HL-60 (cell line): ENCODE data around the gene PSMB7.
A peak's percentile ranks its signal among the peaks of the same experiment; 100 is the strongest.

Source experiments
- DNase-seq, 2 experiments: peaks; one replicate each; pipeline ENCODE4 v3.0.0-alpha.2; 2010 to 2020; ENCODE audit warnings: low read depth in 1 of 2, low spot score in 1 of 2
- H3K27ac ChIP-seq: fragments of 250-450 bp; sonication (Bioruptor Pico); replicated peaks from 2 replicates; pipeline ENCODE4 v1.5.1; 2020; ENCODE audit warnings: mild to moderate bottlenecking, moderate library complexity
- H3K27me3 ChIP-seq: fragments of 250-450 bp; sonication (Bioruptor Pico); 2 replicates; pipeline ENCODE4 v1.5.1; 2021; ENCODE audit warnings: mild to moderate bottlenecking, moderate library complexity; ENCODE audit not compliant: insufficient read depth, poor library complexity, severe bottlenecking
- H3K4me3 ChIP-seq: replicated peaks from 2 replicates; pipeline ENCODE4 v1.5.1; 2011; ENCODE audit warnings: mild to moderate bottlenecking, control low read depth, low read length; ENCODE audit not compliant: insufficient read depth
- GABPA ChIP-seq: IDR thresholded peaks from 2 replicates; pipeline ENCODE4 v1.6.1; 2012; ENCODE audit warnings: low read depth
- POLR2AphosphoS5 ChIP-seq: IDR thresholded peaks from 2 replicates; pipeline ENCODE4 v1.6.1; 2012; ENCODE audit warnings: low read depth
- SPI1 ChIP-seq: IDR thresholded peaks from 2 replicates; pipeline ENCODE4 v1.6.1; 2012; ENCODE audit warnings: low read depth, mild to moderate bottlenecking, borderline replicate concordance
- TF ChIP-seq, protein P1 (sequence below): IDR thresholded peaks from 2 replicates; pipeline ENCODE4 v1.6.1; 2012; ENCODE audit warnings: low read depth; ENCODE audit not compliant: insufficient replicate concordance
- TF ChIP-seq, protein P2 (sequence below): IDR thresholded peaks from one replicate; pipeline ENCODE4 v1.5.1; 2011; ENCODE audit warnings: low read length, control low read depth, inconsistent platforms; ENCODE audit not compliant: insufficient read depth

Gene PSMB7

DNA sequence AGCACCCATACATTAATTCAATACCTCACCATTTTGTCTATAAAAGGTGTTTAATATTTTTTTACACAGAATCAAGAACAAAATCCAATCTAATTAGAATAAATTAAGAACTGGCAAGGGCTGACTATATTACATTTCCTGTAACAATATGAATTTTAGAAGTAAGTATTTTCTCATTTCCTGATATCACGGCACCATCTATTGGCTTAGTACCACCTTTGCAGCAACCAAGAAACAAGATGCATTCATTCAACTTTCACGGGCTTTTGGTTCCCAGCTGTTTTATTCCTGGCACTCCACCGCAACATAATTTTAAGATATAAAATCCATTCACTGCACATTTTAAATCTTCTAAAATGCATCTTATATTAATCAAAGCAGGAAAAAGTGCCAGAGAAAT is 20.6 kb downstream of the PSMB7 start:
- Histone ChIP-seq H3K27me3 (no peaks in the 10 kb centered on the region), H3K4me3 (no peak overlapping the region), H3K27ac (peak overlapping the region; percentile 98)
- DNase-seq: no peak
- TF ChIP-seq POLR2AphosphoS5 (no peak), SPI1 (no peak; the same call in 1 of the 2 replicates), GABPA (no peak)
- TF ChIP-seq, protein P1, sequence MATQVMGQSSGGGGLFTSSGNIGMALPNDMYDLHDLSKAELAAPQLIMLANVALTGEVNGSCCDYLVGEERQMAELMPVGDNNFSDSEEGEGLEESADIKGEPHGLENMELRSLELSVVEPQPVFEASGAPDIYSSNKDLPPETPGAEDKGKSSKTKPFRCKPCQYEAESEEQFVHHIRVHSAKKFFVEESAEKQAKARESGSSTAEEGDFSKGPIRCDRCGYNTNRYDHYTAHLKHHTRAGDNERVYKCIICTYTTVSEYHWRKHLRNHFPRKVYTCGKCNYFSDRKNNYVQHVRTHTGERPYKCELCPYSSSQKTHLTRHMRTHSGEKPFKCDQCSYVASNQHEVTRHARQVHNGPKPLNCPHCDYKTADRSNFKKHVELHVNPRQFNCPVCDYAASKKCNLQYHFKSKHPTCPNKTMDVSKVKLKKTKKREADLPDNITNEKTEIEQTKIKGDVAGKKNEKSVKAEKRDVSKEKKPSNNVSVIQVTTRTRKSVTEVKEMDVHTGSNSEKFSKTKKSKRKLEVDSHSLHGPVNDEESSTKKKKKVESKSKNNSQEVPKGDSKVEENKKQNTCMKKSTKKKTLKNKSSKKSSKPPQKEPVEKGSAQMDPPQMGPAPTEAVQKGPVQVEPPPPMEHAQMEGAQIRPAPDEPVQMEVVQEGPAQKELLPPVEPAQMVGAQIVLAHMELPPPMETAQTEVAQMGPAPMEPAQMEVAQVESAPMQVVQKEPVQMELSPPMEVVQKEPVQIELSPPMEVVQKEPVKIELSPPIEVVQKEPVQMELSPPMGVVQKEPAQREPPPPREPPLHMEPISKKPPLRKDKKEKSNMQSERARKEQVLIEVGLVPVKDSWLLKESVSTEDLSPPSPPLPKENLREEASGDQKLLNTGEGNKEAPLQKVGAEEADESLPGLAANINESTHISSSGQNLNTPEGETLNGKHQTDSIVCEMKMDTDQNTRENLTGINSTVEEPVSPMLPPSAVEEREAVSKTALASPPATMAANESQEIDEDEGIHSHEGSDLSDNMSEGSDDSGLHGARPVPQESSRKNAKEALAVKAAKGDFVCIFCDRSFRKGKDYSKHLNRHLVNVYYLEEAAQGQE: no peak
- TF ChIP-seq, protein P2, sequence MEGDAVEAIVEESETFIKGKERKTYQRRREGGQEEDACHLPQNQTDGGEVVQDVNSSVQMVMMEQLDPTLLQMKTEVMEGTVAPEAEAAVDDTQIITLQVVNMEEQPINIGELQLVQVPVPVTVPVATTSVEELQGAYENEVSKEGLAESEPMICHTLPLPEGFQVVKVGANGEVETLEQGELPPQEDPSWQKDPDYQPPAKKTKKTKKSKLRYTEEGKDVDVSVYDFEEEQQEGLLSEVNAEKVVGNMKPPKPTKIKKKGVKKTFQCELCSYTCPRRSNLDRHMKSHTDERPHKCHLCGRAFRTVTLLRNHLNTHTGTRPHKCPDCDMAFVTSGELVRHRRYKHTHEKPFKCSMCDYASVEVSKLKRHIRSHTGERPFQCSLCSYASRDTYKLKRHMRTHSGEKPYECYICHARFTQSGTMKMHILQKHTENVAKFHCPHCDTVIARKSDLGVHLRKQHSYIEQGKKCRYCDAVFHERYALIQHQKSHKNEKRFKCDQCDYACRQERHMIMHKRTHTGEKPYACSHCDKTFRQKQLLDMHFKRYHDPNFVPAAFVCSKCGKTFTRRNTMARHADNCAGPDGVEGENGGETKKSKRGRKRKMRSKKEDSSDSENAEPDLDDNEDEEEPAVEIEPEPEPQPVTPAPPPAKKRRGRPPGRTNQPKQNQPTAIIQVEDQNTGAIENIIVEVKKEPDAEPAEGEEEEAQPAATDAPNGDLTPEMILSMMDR: no peak

DNA sequence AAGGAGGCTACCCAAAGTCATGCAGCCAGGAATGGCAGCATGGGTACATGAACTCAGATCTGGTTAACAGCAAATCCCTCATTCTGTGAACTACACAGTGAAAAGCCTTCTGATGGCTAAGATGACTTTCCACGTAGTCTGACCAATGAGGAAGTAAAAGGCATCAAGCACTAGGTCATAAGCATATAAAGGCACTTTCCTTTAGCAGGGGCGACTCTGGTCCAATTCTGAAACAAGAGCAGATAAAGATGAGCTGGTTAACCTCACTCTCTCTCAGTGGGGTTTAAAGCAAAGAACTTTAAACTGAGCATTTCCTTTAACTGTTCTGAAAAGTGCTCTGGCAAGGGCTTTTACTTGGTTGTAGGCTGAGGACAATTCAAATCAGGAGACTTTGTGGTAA is 21.1 kb downstream of the PSMB7 start:
- peak in 1 of 2 experiments; percentile 51 for DNase-seq
- peak overlapping the region; percentile 98 for H3K27ac ChIP-seq

DNA sequence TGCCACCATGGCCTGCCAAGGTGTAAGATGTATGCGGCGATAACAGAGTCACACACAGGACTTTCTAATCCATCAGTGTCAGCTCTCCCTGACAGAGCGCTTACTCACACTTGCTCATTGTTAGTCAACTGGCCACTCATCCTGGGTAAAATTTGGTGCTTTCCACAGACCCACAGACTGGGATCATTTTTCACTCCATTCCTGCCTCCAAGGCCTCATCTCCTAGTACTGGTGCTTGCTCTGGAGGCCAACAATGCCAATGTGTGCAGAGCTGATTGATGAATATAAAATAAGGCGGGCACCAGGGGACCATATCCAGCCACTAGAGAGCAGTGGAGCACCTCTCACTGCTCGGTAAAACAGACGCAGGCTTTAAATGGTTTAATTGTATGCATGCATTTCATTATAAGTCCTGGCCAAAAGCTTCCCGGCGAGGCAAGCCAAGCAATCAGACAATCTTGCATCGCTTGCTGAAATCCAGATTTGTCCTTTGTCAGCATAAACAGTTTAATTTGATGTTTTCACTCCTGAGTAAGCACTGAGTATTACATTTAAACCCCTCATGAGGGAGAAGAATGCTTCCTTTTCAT is 22.3 kb downstream of the PSMB7 start:
- Histone ChIP-seq H3K4me3 (no peak overlapping the region), H3K27ac (peak overlapping the region; percentile 98), H3K27me3 (no peaks in the 10 kb centered on the region)
- DNase-seq: peak in 1 of 2 experiments; percentile 78
- TF ChIP-seq POLR2AphosphoS5: no peak
- no peak for TF ChIP-seq SPI1
- TF ChIP-seq, protein P2: peak; percentile 63
- TF ChIP-seq, protein P1: no peak
- no peak for TF ChIP-seq GABPA

More for the DNA sequence above, 21.1 kb downstream of the PSMB7 start:
- H3K4me3 ChIP-seq: no peak overlapping the region
- TF ChIP-seq, protein P2: no peak
- TF ChIP-seq POLR2AphosphoS5: no peak
- TF ChIP-seq, protein P1: no peak
- no peak for TF ChIP-seq SPI1
- TF ChIP-seq GABPA: no peak
- no peaks in the 10 kb centered on the region for H3K27me3 ChIP-seq
